Activated naive CD8-positive, alpha-beta T cell (primary cell): Measurements from ENCODE around the gene MXD4.

Experiments
- H3K27ac Mint-ChIP-seq: one replicate; pipeline ENCODE4 v1.8.0; 2021; ENCODE audit warnings: mixed read lengths
- H3K27me3 Mint-ChIP-seq: one replicate; pipeline ENCODE4 v1.8.0; 2021; ENCODE audit warnings: mixed read lengths
- H3K36me3 Mint-ChIP-seq: one replicate; pipeline ENCODE4 v1.8.0; 2021; ENCODE audit warnings: mixed read lengths
- H3K4me1 Mint-ChIP-seq: one replicate; pipeline ENCODE4 v1.8.0; 2021; ENCODE audit warnings: low read depth, mixed read lengths
- H3K4me3 Mint-ChIP-seq: one replicate; pipeline ENCODE4 v1.8.0; 2021; ENCODE audit warnings: mild to moderate bottlenecking, mixed read lengths
- H3K9me3 Mint-ChIP-seq: one replicate; pipeline ENCODE4 v1.8.0; 2021; ENCODE audit warnings: low read depth, mixed read lengths

MXD4 gene

GRCh38 chr4:2297606-2298531 lies 36.0 kb upstream of the MXD4 start:
- H3K27ac Mint-ChIP-seq: peak overlapping the region; percentile 37
- H3K4me1 Mint-ChIP-seq: peaks cover 45% of the 10 kb centered on the region
- no peaks in the 10 kb centered on the region for H3K9me3 Mint-ChIP-seq
- H3K27me3 Mint-ChIP-seq: no peaks in the 10 kb centered on the region
- H3K4me3 Mint-ChIP-seq: peak overlapping the region; percentile 58
- peaks cover 2% of the 10 kb centered on the region for H3K36me3 Mint-ChIP-seq

DNA sequence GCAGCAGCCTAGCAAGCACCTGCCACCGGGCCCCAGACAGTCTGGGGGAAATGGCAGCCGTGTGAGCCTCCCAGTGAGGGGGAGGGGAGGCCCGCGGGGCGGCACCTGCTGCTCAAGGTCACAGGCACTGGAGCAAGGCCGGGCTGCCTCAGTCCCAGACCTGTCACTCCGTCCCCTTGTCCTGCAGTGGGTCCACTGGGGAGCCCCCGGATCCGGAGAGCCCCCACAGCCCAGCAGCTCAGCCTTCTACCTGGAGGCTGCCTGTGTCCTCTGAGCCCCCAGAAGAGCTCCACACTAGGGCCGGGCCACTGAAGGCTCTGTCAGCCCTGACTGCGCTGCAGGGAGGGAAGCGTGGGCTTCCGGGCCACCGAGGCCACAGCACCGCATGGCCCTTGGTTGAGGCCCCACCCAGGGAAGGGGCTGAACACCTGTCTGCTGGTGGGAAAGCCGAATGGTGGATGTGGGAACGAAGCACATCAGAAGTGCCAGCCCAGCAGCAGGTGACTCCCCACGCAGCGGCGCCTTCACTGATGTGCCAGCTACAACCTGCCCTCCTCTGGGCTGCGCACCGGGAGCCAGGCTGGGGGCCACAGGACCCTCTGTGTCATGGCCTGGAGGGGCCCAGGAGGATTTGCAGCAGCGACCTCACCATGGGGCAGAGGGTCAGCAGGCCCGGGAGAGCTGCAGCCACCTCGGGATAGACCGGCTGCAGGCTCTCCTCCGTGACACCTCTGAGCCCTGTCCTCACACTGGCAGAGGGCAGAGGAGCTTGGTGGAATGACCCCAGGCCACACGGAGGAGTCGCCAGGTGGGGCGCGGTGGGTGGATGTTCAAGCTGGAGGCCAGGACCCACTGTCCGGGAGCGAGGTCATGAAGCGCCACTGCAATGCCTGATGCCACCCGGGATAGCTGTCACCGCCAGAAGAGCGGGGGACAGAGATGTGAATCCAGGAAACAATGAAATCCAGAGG lies 35.0 kb upstream of the MXD4 start:
- Mint-ChIP-seq H3K36me3 (peaks cover 2% of the 10 kb centered on the region), H3K4me3 (peak overlapping the region; percentile 58), H3K27ac (no peak overlapping the region), H3K4me1 (peaks cover 53% of the 10 kb centered on the region), H3K9me3 (no peaks in the 10 kb centered on the region), H3K27me3 (no peaks in the 10 kb centered on the region)

GRCh38 chr4:2295900-2296442 lies 34.1 kb upstream of the MXD4 start:
- no peak overlapping the region for H3K4me3 Mint-ChIP-seq

GRCh38 chr4:2295500-2295899 lies 33.6 kb upstream of the MXD4 start:
- peaks cover 2% of the 10 kb centered on the region for H3K36me3 Mint-ChIP-seq
- no peaks in the 10 kb centered on the region for H3K9me3 Mint-ChIP-seq
- H3K27me3 Mint-ChIP-seq: no peaks in the 10 kb centered on the region
- H3K27ac Mint-ChIP-seq: peak overlapping the region; percentile 54
- H3K4me3 Mint-ChIP-seq: peak overlapping the region; percentile 42
- H3K4me1 Mint-ChIP-seq: peaks cover 64% of the 10 kb centered on the region

More at GRCh38 chr4:2295900-2296442, 34.1 kb upstream of the MXD4 start:
- peaks cover 60% of the 10 kb centered on the region for H3K4me1 Mint-ChIP-seq
- H3K27ac Mint-ChIP-seq: peak overlapping the region; percentile 54
- H3K36me3 Mint-ChIP-seq: peaks cover 2% of the 10 kb centered on the region
- no peaks in the 10 kb centered on the region for H3K9me3 Mint-ChIP-seq
- H3K27me3 Mint-ChIP-seq: no peaks in the 10 kb centered on the region

- Mint-ChIP-seq H3K4me1 (peaks cover 63% of the 10 kb centered on the region), H3K27ac (no peak overlapping the region), H3K9me3 (no peaks in the 10 kb centered on the region), H3K36me3 (peaks cover 2% of the 10 kb centered on the region), H3K4me3 (peak overlapping the region; percentile 49), H3K27me3 (no peaks in the 10 kb centered on the region)
Measured at GRCh38 chr4:2292646-2293108, 30.8 kb upstream of the MXD4 start.

DNA sequence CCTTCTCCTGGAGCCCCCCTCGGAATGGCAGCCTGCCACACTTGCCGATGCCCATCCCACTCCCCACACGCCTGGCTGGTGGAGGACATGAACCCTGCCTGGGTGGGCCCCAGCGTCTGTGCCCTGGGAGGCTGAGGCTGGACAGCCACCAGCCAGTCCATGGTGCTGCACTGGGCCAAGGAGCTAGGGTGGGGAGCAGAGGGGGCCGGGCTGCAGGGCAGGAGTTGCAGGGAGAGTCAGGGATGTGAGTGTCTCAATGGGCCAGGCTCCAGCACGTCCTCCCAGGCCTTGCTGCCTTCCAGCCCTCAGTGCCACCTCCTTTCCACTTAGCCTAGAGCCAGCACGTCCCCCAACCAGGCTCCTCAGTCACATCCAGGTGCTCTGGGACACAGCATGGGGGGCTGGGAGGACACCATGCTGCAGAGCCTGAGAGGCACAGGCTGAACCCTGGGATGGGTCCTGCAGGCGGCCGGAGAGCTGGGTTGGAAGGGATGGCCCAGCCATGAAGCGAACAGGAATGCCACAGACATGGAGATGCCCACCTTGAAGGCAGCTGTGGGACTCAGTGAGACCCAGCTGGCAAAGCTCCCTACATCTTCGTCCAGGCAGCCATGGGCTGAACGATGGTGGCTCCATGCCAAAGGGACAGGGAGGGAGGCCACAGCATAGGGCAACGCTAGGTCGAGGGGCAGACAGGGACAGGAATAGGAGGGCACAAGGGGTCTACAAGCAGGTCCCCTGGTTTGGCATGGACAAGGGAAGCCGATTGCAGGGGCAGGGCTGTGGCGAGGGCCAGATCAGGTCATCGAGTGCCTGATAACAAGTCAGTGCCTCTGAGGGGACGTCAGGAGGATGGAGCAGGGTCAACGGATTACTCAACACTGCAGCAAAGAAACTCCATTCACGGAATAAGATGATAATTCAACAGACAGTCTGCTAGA lies 30.1 kb upstream of the MXD4 start:
- Mint-ChIP-seq H3K9me3 (no peaks in the 10 kb centered on the region), H3K4me3 (no peak overlapping the region), H3K27ac (no peak overlapping the region), H3K4me1 (peaks cover 57% of the 10 kb centered on the region), H3K27me3 (no peaks in the 10 kb centered on the region), H3K36me3 (peaks cover 2% of the 10 kb centered on the region)

DNA sequence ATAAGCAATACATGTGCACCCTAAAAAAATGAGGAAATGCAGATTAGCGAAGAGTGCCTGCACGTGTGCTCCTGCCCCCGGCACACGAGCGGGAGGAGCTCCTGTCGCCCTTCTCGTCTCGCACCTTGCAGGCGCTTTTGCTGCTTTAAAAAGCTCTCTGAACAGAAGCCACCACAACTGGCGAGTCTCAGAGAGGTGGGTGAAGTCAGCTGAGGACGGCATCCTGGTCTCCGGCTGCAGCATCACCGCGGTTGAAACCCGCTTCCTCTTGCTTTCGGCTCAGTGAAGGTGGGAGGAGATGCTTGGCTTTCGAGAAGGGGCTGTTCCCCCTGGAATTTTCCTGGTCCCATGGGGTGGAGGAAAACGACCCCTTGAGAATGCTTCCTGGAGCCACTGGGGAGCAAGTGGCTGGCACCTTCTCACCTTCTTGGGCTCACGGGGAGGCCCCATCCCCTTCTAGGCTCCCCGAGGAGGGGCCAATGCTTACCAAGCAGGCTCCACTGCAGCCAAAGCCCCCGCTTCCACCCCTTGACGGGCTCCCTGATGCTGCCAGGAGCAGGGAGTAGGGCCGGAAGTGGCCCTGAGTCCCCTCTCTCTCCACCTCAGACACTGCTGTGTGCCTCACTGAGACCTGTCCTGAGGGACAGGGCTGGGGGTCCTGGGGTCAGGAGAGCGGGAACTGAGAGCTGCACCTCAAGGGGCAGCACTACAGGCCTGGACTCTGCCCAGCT lies 29.2 kb upstream of the MXD4 start:
- peak overlapping the region; percentile 88 for H3K27ac Mint-ChIP-seq
- H3K27me3 Mint-ChIP-seq: no peaks in the 10 kb centered on the region
- no peaks in the 10 kb centered on the region for H3K9me3 Mint-ChIP-seq
- peaks cover 53% of the 10 kb centered on the region for H3K4me1 Mint-ChIP-seq
- H3K36me3 Mint-ChIP-seq: peaks cover 2% of the 10 kb centered on the region
- peak overlapping the region; percentile 65 for H3K4me3 Mint-ChIP-seq

- peak overlapping the region; percentile 65 for H3K4me3 Mint-ChIP-seq
Measured at GRCh38 chr4:2290488-2290887, 28.6 kb upstream of the MXD4 start.

DNA sequence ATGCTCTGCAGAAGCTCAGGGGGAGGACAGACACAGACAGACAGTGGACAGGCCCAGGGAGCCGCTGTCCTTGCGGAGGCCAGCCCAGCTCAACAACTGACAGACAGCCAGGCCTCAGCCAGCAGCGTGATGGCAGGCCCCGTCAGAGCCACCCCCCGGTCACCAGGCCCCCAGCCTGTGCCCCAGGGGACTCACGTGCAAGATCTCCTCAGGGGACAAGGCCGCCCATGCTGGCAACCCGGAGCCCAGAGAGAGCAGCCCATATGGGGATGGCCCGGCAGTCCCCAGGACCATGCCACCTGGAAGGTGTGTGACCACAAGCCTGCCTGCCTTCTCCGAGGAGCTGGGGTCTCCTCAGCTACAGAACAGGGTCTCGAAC lies 28.0 kb upstream of the MXD4 start:
- Mint-ChIP-seq H3K27ac (no peak overlapping the region), H3K4me3 (no peak overlapping the region), H3K4me1 (peaks cover 48% of the 10 kb centered on the region), H3K27me3 (no peaks in the 10 kb centered on the region), H3K9me3 (no peaks in the 10 kb centered on the region), H3K36me3 (peaks cover 2% of the 10 kb centered on the region)

More at GRCh38 chr4:2290488-2290887, 28.6 kb upstream of the MXD4 start:
- Mint-ChIP-seq H3K4me1 (peaks cover 48% of the 10 kb centered on the region), H3K27me3 (no peaks in the 10 kb centered on the region), H3K27ac (peak overlapping the region; percentile 88), H3K9me3 (no peaks in the 10 kb centered on the region), H3K36me3 (peaks cover 2% of the 10 kb centered on the region)

GRCh38 chr4:2289311-2289954 lies 27.5 kb upstream of the MXD4 start:
- Mint-ChIP-seq H3K9me3 (no peaks in the 10 kb centered on the region), H3K27ac (no peak overlapping the region), H3K4me1 (peaks cover 47% of the 10 kb centered on the region), H3K36me3 (peaks cover 2% of the 10 kb centered on the region), H3K27me3 (no peaks in the 10 kb centered on the region), H3K4me3 (no peak overlapping the region)

GRCh38 chr4:2288051-2288541 lies 26.2 kb upstream of the MXD4 start:
- no peaks in the 10 kb centered on the region for H3K9me3 Mint-ChIP-seq
- H3K27ac Mint-ChIP-seq: no peak overlapping the region
- H3K36me3 Mint-ChIP-seq: no peaks in the 10 kb centered on the region
- no peaks in the 10 kb centered on the region for H3K27me3 Mint-ChIP-seq
- H3K4me3 Mint-ChIP-seq: no peak overlapping the region
- H3K4me1 Mint-ChIP-seq: peaks cover 43% of the 10 kb centered on the region

DNA sequence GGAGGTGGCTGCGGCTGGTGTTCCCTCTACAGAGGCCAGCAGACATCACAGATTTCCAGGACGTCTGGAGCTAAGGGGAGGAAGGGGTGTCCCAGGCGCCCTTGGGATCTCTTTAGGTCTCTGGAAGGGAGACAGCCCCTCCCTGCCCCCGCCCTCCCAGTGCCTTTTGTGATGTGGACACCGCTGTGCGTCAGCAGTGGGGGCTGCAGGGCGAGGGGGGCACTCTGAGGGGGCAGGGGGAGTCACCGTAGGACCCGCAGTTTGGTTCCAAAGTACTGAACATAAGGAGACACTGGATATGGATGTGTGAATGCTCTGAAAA lies 25.6 kb upstream of the MXD4 start:
- Mint-ChIP-seq H3K4me1 (peaks cover 42% of the 10 kb centered on the region), H3K27me3 (no peaks in the 10 kb centered on the region), H3K4me3 (no peak overlapping the region), H3K9me3 (no peaks in the 10 kb centered on the region), H3K27ac (no peak overlapping the region), H3K36me3 (no peaks in the 10 kb centered on the region)
